Lower lobe of right lung (tissue), 2 donors: Measurements from ENCODE around the gene AFTPH. TPM values are rescaled to one million over a fixed set of nuclear protein-coding genes. Genes with fewer than 3 reads are reported as not detected.

Source experiments
- ATAC-seq, 2 donors: fragments of 200-7000 bp; cut with Tn5 transposase; one replicate each; pipeline ENCODE4 v1.9.1; 2020 to 2022; ENCODE audit warnings: mild to moderate bottlenecking in 2 of 2, moderate library complexity in 2 of 2
- DNase-seq: peaks from one replicate; pipeline ENCODE4 v3.0.0-alpha.2; 2020
- H3K27ac ChIP-seq: fragments of 200-600 bp; one replicate; pipeline ENCODE4 v1.8.0; 2022
- H3K27me3 ChIP-seq: fragments of 200-600 bp; one replicate; pipeline ENCODE4 v1.8.0; 2022; ENCODE audit warnings: low read depth
- H3K36me3 ChIP-seq: fragments of 200-600 bp; one replicate; pipeline ENCODE4 v1.8.0; 2022; ENCODE audit warnings: mild to moderate bottlenecking
- H3K4me1 ChIP-seq: fragments of 200-600 bp; one replicate; pipeline ENCODE4 v1.8.0; 2022
- H3K4me3 ChIP-seq: fragments of 200-600 bp; one replicate; pipeline ENCODE4 v1.8.0; 2022; ENCODE audit warnings: mild to moderate bottlenecking
- H3K9me3 ChIP-seq: fragments of 200-600 bp; one replicate; pipeline ENCODE4 v1.8.0; 2022
- CTCF ChIP-seq: fragments of 200-600 bp; IDR thresholded peaks from one replicate; pipeline ENCODE4 v1.8.0; 2022; ENCODE audit warnings: antibody characterized with exemption, mild to moderate bottlenecking
- intact Hi-C: fragments of 100-400 bp; cut with DNase I; formaldehyde crosslinking; loops from one replicate; pipeline ENCODE4 v1.11.0; 2022
- total RNA-seq: library from RNA; stranded (reverse); fragmentation: NEBNext Ultra II Directional; extraction: Animal tissue kit (Norgen Biotek cat#: 25700); gene quantifications from one replicate; pipeline ENCODE4 v1.2.1, GENCODE V29; 2021
- donor health status: DM: no; HTN: yes; CAD: no; lungs with severe emphysema.

Gene AFTPH
- total RNA-seq, 1 donor from 2014 or later: 42.6 TPM

- H3K9me3 ChIP-seq: no peaks in the 10 kb centered on the region
- TF ChIP-seq CTCF: no peak
- no peaks in the 10 kb centered on the region for H3K4me1 ChIP-seq
- H3K4me3 ChIP-seq: no peak overlapping the region
- no peaks in the 10 kb centered on the region for H3K27me3 ChIP-seq
- no peak for ATAC-seq
- DNase-seq: no peak
- intact Hi-C loops: no loop called here
- no peaks in the 10 kb centered on the region for H3K36me3 ChIP-seq
- H3K27ac ChIP-seq: no peak overlapping the region
Measured at GRCh38 chr2:64515086-64515485, 9.0 kb upstream of the AFTPH start.

- no peak for TF ChIP-seq CTCF
- intact Hi-C loops: no loop called here
- Histone ChIP-seq H3K9me3 (no peaks in the 10 kb centered on the region), H3K27ac (no peak overlapping the region), H3K4me3 (no peak overlapping the region), H3K4me1 (no peaks in the 10 kb centered on the region), H3K27me3 (no peaks in the 10 kb centered on the region), H3K36me3 (no peaks in the 10 kb centered on the region)
- ATAC-seq: no peak
- DNase-seq: no peak
Measured at GRCh38 chr2:64516651-64517510, 7.2 kb upstream of the AFTPH start.

- ATAC-seq (no peak), DNase-seq (no peak)
- intact Hi-C loops: no loop called here
- Histone ChIP-seq H3K27ac (no peak overlapping the region), H3K36me3 (no peaks in the 10 kb centered on the region), H3K27me3 (no peaks in the 10 kb centered on the region), H3K4me3 (no peak overlapping the region), H3K4me1 (no peaks in the 10 kb centered on the region), H3K9me3 (no peaks in the 10 kb centered on the region)
- no peak for TF ChIP-seq CTCF
Measured at GRCh38 chr2:64517511-64517884, 6.6 kb upstream of the AFTPH start.

GRCh38 chr2:64522843-64523428 is 1.2 kb upstream of the AFTPH start:
- intact Hi-C loops: no loop called here
- Histone ChIP-seq H3K4me3 (peak overlapping the region; percentile 89), H3K4me1 (peaks cover 29% of the 10 kb centered on the region), H3K27ac (peak overlapping the region; percentile 95), H3K27me3 (no peaks in the 10 kb centered on the region), H3K9me3 (no peaks in the 10 kb centered on the region), H3K36me3 (no peaks in the 10 kb centered on the region)
- DNase-seq: peak; percentile 59
- TF ChIP-seq CTCF: peak; percentile 76
- ATAC-seq: peak; percentile 9 to 11

- peaks cover 29% of the 10 kb centered on the region for H3K4me1 ChIP-seq
- H3K9me3 ChIP-seq: no peaks in the 10 kb centered on the region
- ATAC-seq (peak; percentile 61 to 67), DNase-seq (no peak)
- H3K27me3 ChIP-seq: no peaks in the 10 kb centered on the region
- H3K4me3 ChIP-seq: peak overlapping the region; percentile 89
- TF ChIP-seq CTCF: no peak
- H3K27ac ChIP-seq: peak overlapping the region; percentile 95
- intact Hi-C loops: no loop called here
- H3K36me3 ChIP-seq: peaks cover 3% of the 10 kb centered on the region
Measured at GRCh38 chr2:64524604-64525316, 632 bp downstream of the AFTPH start.
